Natural killer cell (primary cell): ENCODE measurements around the gene SPAG16. TPM values are rescaled to one million over a fixed set of nuclear protein-coding genes. Genes with fewer than 3 reads are reported as not detected.

Experiments used
- ATAC-seq, 3 donors: fragments of 150-1000 bp in 2 of 3; fragments of 200-7000 bp in 1 of 3; cut with Tn5 transposase; 1 replicate in 1 of 3; 2 replicates in 2 of 3; pipeline ENCODE4 v1.10.0; 2021; ENCODE audit warnings: mild to moderate bottlenecking in 2 of 3, moderate library complexity in 2 of 3
- DNase-seq, 2 donors: peaks; one replicate each; pipeline versions ENCODE4 v3.0.0 to v3.0.0-alpha.2; 2013 to 2021; ENCODE audit warnings: mixed read lengths in 1 of 2
- H3K27ac ChIP-seq: one replicate; pipeline ENCODE4 v1.5.1; 2013; ENCODE audit warnings: mild to moderate bottlenecking, low read length
- H3K27me3 ChIP-seq: one replicate; pipeline ENCODE4 v1.6.1; 2013; ENCODE audit warnings: low read length; ENCODE audit not compliant: control insufficient read depth, insufficient read depth
- H3K36me3 ChIP-seq: one replicate; pipeline ENCODE4 v1.6.1; 2013; ENCODE audit warnings: low read length; ENCODE audit not compliant: control insufficient read depth, insufficient read depth
- H3K4me1 ChIP-seq: one replicate; pipeline ENCODE4 v1.6.1; 2013; ENCODE audit warnings: low read length; ENCODE audit not compliant: control insufficient read depth, insufficient read depth
- H3K4me3 ChIP-seq: one replicate; pipeline ENCODE4 v1.5.1; 2013; ENCODE audit warnings: low read length
- H3K9me3 ChIP-seq: one replicate; pipeline ENCODE4 v1.6.1; 2013; ENCODE audit warnings: low read length; ENCODE audit not compliant: control insufficient read depth, insufficient read depth
- H3K27ac Mint-ChIP-seq, 2 donors: one replicate each; pipeline ENCODE4 v1.8.0; 2022; ENCODE audit warnings: mild to moderate bottlenecking in 2 of 2, mixed read lengths in 2 of 2, moderate library complexity in 1 of 2
- H3K27me3 Mint-ChIP-seq, 2 donors: one replicate each; pipeline ENCODE4 v1.8.0; 2022; ENCODE audit warnings: low read depth in 2 of 2, mixed read lengths in 2 of 2
- H3K36me3 Mint-ChIP-seq: one replicate; pipeline ENCODE4 v1.8.0; 2022; ENCODE audit warnings: mixed read lengths
- H3K4me1 Mint-ChIP-seq, 2 donors: one replicate each; pipeline ENCODE4 v1.8.0; 2022; ENCODE audit warnings: mixed read lengths in 2 of 2
- H3K4me3 Mint-ChIP-seq: one replicate; pipeline ENCODE4 v1.8.0; 2022; ENCODE audit warnings: mild to moderate bottlenecking, moderate library complexity, mixed read lengths
- H3K9me3 Mint-ChIP-seq, 2 donors: one replicate each; pipeline ENCODE4 v1.8.0; 2022; ENCODE audit warnings: mixed read lengths in 2 of 2
- WGBS: methylation state at CpG from one replicate; pipeline ENCODE4 v1.1.7; 2013; ENCODE audit warnings: missing lambda C conversion rate; ENCODE audit not compliant: insufficient coverage; 5-methylcytosine and 5-hydroxymethylcytosine counted together
- intact Hi-C: fragments of 100-400 bp; cut with micrococcal nuclease; formaldehyde crosslinking; loops from one replicate; pipeline ENCODE4 v1.14.2; 2022
- total RNA-seq, 4 donors: library from RNA; stranded (reverse); fragments of 120-200 nt in 1 of 4; gene quantifications; one replicate each; pipeline versions ENCODE4 v1.2.3 to v1.2.4, GENCODE V29; 2013 to 2022
- TF ChIP-seq, protein P1 (sequence below): fragments of 200-600 bp; IDR thresholded peaks from one replicate; pipeline ENCODE4 v1.8.0; 2022; ENCODE audit warnings: antibody characterized with exemption

SPAG16 gene
- total RNA-seq, 3 donors from 2014 or later (not counting 1 experiment from before 2014, with no cell fraction given): 3.5 to 5.8 (median 4.0) TPM

GRCh38 chr2:214325404-214325803 is 1041.1 kb downstream of the SPAG16 start:
- H3K4me1 ChIP-seq: no peaks in the 10 kb centered on the region
- no peak for ATAC-seq
- Mint-ChIP-seq H3K36me3 (no peaks in the 10 kb centered on the region), H3K27me3 (no peaks in the 10 kb centered on the region), H3K4me3 (no peak overlapping the region), H3K27ac (no peak overlapping the region), H3K4me1 (no peaks in the 10 kb centered on the region), H3K9me3 (peaks cover 5 to 7% of the 10 kb centered on the region in 2 donors)
- DNase-seq: no peak
- H3K9me3 ChIP-seq: no peaks in the 10 kb centered on the region
- no CpG with 5 or more reads among the region's 1 CpG for whole genome bisulfite sequencing
- H3K4me3 ChIP-seq: no peak overlapping the region
- TF ChIP-seq, protein P1, sequence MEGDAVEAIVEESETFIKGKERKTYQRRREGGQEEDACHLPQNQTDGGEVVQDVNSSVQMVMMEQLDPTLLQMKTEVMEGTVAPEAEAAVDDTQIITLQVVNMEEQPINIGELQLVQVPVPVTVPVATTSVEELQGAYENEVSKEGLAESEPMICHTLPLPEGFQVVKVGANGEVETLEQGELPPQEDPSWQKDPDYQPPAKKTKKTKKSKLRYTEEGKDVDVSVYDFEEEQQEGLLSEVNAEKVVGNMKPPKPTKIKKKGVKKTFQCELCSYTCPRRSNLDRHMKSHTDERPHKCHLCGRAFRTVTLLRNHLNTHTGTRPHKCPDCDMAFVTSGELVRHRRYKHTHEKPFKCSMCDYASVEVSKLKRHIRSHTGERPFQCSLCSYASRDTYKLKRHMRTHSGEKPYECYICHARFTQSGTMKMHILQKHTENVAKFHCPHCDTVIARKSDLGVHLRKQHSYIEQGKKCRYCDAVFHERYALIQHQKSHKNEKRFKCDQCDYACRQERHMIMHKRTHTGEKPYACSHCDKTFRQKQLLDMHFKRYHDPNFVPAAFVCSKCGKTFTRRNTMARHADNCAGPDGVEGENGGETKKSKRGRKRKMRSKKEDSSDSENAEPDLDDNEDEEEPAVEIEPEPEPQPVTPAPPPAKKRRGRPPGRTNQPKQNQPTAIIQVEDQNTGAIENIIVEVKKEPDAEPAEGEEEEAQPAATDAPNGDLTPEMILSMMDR: no peak
- H3K27ac ChIP-seq: no peak overlapping the region
- H3K36me3 ChIP-seq: no peaks in the 10 kb centered on the region
- H3K27me3 ChIP-seq: no peaks in the 10 kb centered on the region
- intact Hi-C loops: no loop called here

- H3K27me3 ChIP-seq: no peaks in the 10 kb centered on the region
- ATAC-seq (no peak), DNase-seq (no peak)
- H3K9me3 ChIP-seq: no peaks in the 10 kb centered on the region
- peaks cover 8% of the 10 kb centered on the region in 2 donors for H3K9me3 Mint-ChIP-seq
- H3K36me3 ChIP-seq: no peaks in the 10 kb centered on the region
- no peak overlapping the region for H3K27ac ChIP-seq
- H3K4me1 Mint-ChIP-seq: no peaks in the 10 kb centered on the region
- H3K4me3 Mint-ChIP-seq: no peak overlapping the region
- intact Hi-C loops: no loop called here
- H3K4me1 ChIP-seq: no peaks in the 10 kb centered on the region
- no peak overlapping the region for H3K27ac Mint-ChIP-seq
- TF ChIP-seq, protein P1: no peak
- no peaks in the 10 kb centered on the region for H3K27me3 Mint-ChIP-seq
- 90% methylated on average over 3 of the region's 3 CpGs for WGBS
- no peak overlapping the region for H3K4me3 ChIP-seq
- H3K36me3 Mint-ChIP-seq: no peaks in the 10 kb centered on the region
These were observed 1044.7 kb downstream of the SPAG16 start for GRCh38 chr2:214328941-214329340.

GRCh38 chr2:214341646-214342045 is 1057.4 kb downstream of the SPAG16 start:
- no peak overlapping the region for H3K4me3 ChIP-seq
- intact Hi-C loops: no loop called here
- ATAC-seq (no peak), DNase-seq (no peak)
- TF ChIP-seq, protein P1: no peak
- Mint-ChIP-seq H3K4me3 (no peak overlapping the region), H3K27ac (no peak overlapping the region), H3K4me1 (no peaks in the 10 kb centered on the region), H3K27me3 (no peaks in the 10 kb centered on the region), H3K36me3 (no peaks in the 10 kb centered on the region), H3K9me3 (peaks cover 2 to 6% of the 10 kb centered on the region in 2 donors)
- no CpG with 5 or more reads among the region's 2 CpGs for WGBS
- no peak overlapping the region for H3K27ac ChIP-seq
- no peaks in the 10 kb centered on the region for H3K4me1 ChIP-seq
- H3K27me3 ChIP-seq: no peaks in the 10 kb centered on the region
- no peaks in the 10 kb centered on the region for H3K36me3 ChIP-seq
- H3K9me3 ChIP-seq: no peaks in the 10 kb centered on the region

- H3K27ac Mint-ChIP-seq: no peak overlapping the region
- H3K9me3 Mint-ChIP-seq: peaks cover 10 to 12% of the 10 kb centered on the region in 2 donors
- H3K4me3 Mint-ChIP-seq: no peak overlapping the region
- Histone ChIP-seq H3K4me3 (no peak overlapping the region), H3K9me3 (no peaks in the 10 kb centered on the region), H3K27ac (no peak overlapping the region), H3K4me1 (no peaks in the 10 kb centered on the region), H3K27me3 (no peaks in the 10 kb centered on the region), H3K36me3 (no peaks in the 10 kb centered on the region)
- TF ChIP-seq, protein P1: no peak
- ATAC-seq: no peak
- intact Hi-C loops: no loop called here
- no peaks in the 10 kb centered on the region for H3K27me3 Mint-ChIP-seq
- WGBS: 67% methylated on average over 1 of the region's 1 CpG
- H3K36me3 Mint-ChIP-seq: no peaks in the 10 kb centered on the region
- no peaks in the 10 kb centered on the region for H3K4me1 Mint-ChIP-seq
- DNase-seq: no peak
These were observed 1074.2 kb downstream of the SPAG16 start for GRCh38 chr2:214358506-214358905.
